OCI-LY3 (cell line): Measurements from ENCODE around the gene GNAO1.

ENCODE experiments used
- H2AFZ ChIP-seq: fragments of 200-600, 300-600 bp; shearing (Covaris generic); 2 replicates; pipeline ENCODE4 v1.6.0; 2014; ENCODE audit warnings: antibody characterized with exemption, low read depth, low read length
- H3K27ac ChIP-seq: fragments of 200-600, 300-600 bp; sonication (generic); 2 replicates; pipeline ENCODE4 v1.5.1; 2014; ENCODE audit warnings: mild to moderate bottlenecking, low read length, moderate library complexity, mixed read lengths
- H3K27me3 ChIP-seq: fragments of 200-600, 300-600 bp; sonication (generic); 2 replicates; pipeline ENCODE4 v1.6.1; 2014; ENCODE audit warnings: low read depth, low read length, mixed read lengths
- H3K36me3 ChIP-seq: fragments of 200-600, 300-600 bp; sonication (generic); replicated peaks from 2 replicates; pipeline ENCODE3; 2014; ENCODE audit warnings: low read depth, low read length, mixed read lengths
- H3K4me1 ChIP-seq: fragments of 300-600, 200-600 bp; sonication (generic); 2 replicates; pipeline ENCODE4 v1.6.1; 2014; ENCODE audit warnings: low read length, mixed read lengths
- H3K4me2 ChIP-seq: fragments of 200-600, 300-600 bp; sonication (generic); 2 replicates; pipeline ENCODE4 v1.6.1; 2014; ENCODE audit warnings: low read length, mixed read lengths
- H3K4me3 ChIP-seq: fragments of 300-600, 200-600 bp; sonication (generic); 2 replicates; pipeline ENCODE4 v1.5.1; 2014; ENCODE audit warnings: antibody characterized with exemption, mild to moderate bottlenecking, low read length, moderate library complexity
- H3K79me2 ChIP-seq: fragments of 300-600, 200-600 bp; shearing (Covaris generic); 2 replicates; pipeline ENCODE4 v1.6.1; 2014; ENCODE audit warnings: mild to moderate bottlenecking, low read length, mixed read lengths
- H3K9ac ChIP-seq: fragments of 300-600, 200-600 bp; shearing (Covaris generic); 2 replicates; pipeline ENCODE4 v1.6.0; 2014; ENCODE audit warnings: mild to moderate bottlenecking, low read length, moderate library complexity
- H3K9me3 ChIP-seq: fragments of 200-600, 300-600 bp; shearing (Covaris generic); 2 replicates; pipeline ENCODE4 v1.6.1; 2014; ENCODE audit warnings: low read length, mixed read lengths; ENCODE audit not compliant: insufficient read depth
- H4K20me1 ChIP-seq: fragments of 200-600, 300-600 bp; sonication (generic); 2 replicates; pipeline ENCODE4 v1.6.1; 2016; ENCODE audit warnings: low read length, mixed read lengths; ENCODE audit not compliant: insufficient read depth
- EZH2phosphoT487 ChIP-seq: fragments of 200-600 bp; shearing (Covaris generic); IDR thresholded peaks from 2 replicates; pipeline ENCODE4 v1.6.1; 2018; ENCODE audit warnings: antibody characterized with exemption, mixed run types, low read depth
- TF ChIP-seq, protein P1 (sequence below): fragments of 200-600, 300-600 bp; sonication (generic); IDR thresholded peaks from 2 replicates; pipeline ENCODE4 v1.5.1; 2014; ENCODE audit warnings: antibody characterized with exemption, low read length, low read depth

GNAO1 gene

DNA sequence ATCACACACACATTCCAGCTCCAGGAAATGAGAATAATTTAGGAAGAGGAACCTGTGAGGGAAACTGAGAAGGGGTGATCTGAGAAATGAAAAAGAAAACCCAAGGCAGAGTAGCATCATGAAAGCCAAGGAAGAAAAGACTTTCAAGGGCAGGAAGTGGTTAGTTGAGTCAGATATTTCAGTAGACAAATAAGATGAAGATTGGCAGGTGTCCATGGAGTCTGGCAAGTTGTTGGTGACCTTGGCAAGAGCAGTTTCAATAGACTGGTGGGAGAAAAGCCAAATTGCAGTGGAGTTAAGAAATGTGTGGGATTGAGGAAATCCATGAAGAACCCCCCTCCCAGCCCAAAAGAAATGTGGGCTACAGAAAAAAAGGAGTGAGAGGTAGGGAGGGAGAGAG lies 10.7 kb downstream of the GNAO1 start:
- Histone ChIP-seq H3K9me3 (no peaks in the 10 kb centered on the region), H3K79me2 (no peaks in the 10 kb centered on the region), H3K9ac (no peak overlapping the region), H3K4me2 (peak overlapping the region; percentile 58), H3K4me3 (no peak overlapping the region), H3K27me3 (peaks cover 59% of the 10 kb centered on the region), H3K4me1 (peaks cover 38% of the 10 kb centered on the region), H3K36me3 (no peaks in the 10 kb centered on the region), H4K20me1 (peaks cover 17% of the 10 kb centered on the region), H2AFZ (no peak overlapping the region), H3K27ac (no peak overlapping the region)
- TF ChIP-seq, protein P1, sequence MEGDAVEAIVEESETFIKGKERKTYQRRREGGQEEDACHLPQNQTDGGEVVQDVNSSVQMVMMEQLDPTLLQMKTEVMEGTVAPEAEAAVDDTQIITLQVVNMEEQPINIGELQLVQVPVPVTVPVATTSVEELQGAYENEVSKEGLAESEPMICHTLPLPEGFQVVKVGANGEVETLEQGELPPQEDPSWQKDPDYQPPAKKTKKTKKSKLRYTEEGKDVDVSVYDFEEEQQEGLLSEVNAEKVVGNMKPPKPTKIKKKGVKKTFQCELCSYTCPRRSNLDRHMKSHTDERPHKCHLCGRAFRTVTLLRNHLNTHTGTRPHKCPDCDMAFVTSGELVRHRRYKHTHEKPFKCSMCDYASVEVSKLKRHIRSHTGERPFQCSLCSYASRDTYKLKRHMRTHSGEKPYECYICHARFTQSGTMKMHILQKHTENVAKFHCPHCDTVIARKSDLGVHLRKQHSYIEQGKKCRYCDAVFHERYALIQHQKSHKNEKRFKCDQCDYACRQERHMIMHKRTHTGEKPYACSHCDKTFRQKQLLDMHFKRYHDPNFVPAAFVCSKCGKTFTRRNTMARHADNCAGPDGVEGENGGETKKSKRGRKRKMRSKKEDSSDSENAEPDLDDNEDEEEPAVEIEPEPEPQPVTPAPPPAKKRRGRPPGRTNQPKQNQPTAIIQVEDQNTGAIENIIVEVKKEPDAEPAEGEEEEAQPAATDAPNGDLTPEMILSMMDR = no peak
- TF ChIP-seq EZH2phosphoT487 = no peak

DNA sequence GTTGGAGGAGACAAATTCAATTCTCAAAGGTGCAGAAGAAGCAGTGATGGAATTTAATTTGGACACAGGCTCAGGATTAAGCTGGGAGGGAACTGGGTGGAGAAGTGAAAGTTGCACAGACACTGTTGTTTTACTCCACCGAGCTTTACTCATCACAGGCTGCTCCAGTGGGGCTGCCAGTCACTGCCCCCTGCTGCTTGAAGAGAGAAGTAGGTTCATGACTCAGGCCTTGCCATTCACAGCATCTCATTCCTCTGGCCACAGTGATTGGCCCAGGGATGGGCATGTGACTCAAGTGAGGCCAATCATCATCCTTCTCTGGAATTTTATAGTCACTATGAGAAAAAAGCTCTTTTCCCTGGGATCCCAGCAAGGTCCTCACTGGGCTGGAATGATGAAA lies 11.8 kb downstream of the GNAO1 start:
- Histone ChIP-seq H3K9me3 (no peaks in the 10 kb centered on the region), H2AFZ (no peak overlapping the region), H3K4me3 (peak overlapping the region; percentile 47), H3K4me1 (peaks cover 35% of the 10 kb centered on the region), H3K4me2 (peak overlapping the region; percentile 58), H3K27ac (no peak overlapping the region), H3K9ac (no peak overlapping the region), H3K36me3 (no peaks in the 10 kb centered on the region), H3K79me2 (no peaks in the 10 kb centered on the region), H3K27me3 (peaks cover 50% of the 10 kb centered on the region), H4K20me1 (peaks cover 17% of the 10 kb centered on the region)
- TF ChIP-seq EZH2phosphoT487 = no peak
- TF ChIP-seq, protein P1 = peak; percentile 83

DNA sequence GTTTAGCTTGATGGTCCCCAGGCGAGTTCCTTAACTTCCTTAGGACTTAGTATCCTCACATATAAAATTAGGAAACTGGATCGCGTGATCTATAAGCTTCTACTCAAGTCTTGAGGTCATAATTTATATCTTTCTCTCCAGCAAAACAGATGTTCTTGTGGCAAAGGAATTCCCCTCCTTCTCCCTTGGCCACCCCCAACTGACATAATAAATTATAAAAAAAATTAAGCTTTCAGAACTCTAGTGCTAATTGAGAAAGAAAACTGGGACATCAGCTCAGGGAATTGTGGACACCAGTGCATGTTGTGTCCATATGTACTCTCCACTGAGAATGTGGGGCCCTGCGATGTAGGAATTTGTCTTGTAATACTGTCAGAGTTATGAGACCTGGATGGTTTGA lies 13.5 kb downstream of the GNAO1 start:
- Histone ChIP-seq H4K20me1 (peaks cover 11% of the 10 kb centered on the region), H3K27ac (no peak overlapping the region), H3K4me2 (no peak overlapping the region), H2AFZ (no peak overlapping the region), H3K9ac (no peak overlapping the region), H3K27me3 (peaks cover 47% of the 10 kb centered on the region), H3K36me3 (no peaks in the 10 kb centered on the region), H3K79me2 (no peaks in the 10 kb centered on the region), H3K4me1 (peaks cover 18% of the 10 kb centered on the region), H3K4me3 (no peak overlapping the region), H3K9me3 (no peaks in the 10 kb centered on the region)
- TF ChIP-seq EZH2phosphoT487 = no peak
- TF ChIP-seq, protein P1 = no peak

DNA sequence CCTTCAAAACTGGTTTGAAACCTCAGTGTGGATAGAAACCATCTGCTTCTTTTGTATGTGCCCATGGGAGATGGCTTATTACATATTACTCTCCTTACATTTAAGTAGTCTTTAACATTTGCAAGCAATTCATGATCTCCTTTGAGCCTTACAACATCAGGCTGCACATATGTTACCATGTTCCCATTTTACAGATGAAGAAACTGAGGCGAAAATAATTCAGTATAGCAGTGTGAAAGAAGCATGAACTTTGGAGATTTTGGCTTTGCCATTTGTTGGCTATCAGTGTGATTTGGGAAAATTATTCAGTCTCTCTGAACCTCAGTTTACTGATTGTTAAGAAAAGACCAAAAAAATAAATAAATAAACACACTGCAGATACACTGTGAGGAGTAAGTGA lies 15.7 kb downstream of the GNAO1 start:
- no peaks in the 10 kb centered on the region for H3K79me2 ChIP-seq
- H3K9me3 ChIP-seq = no peaks in the 10 kb centered on the region
- H3K27ac ChIP-seq = no peak overlapping the region
- no peaks in the 10 kb centered on the region for H3K36me3 ChIP-seq
- no peak overlapping the region for H3K4me3 ChIP-seq
- no peak overlapping the region for H2AFZ ChIP-seq
- H4K20me1 ChIP-seq = peaks cover 7% of the 10 kb centered on the region
- TF ChIP-seq EZH2phosphoT487 = no peak
- TF ChIP-seq, protein P1 = no peak
- H3K27me3 ChIP-seq = peaks cover 34% of the 10 kb centered on the region
- H3K4me1 ChIP-seq = peaks cover 10% of the 10 kb centered on the region
- no peak overlapping the region for H3K9ac ChIP-seq
- H3K4me2 ChIP-seq = no peak overlapping the region
